Lower leg skin (tissue), 3 donors: ENCODE data around the gene HDAC5.

Experiments
- POLR2A ChIP-seq, 2 donors: fragments of 450-650 bp; IDR thresholded peaks; one replicate each; pipeline ENCODE4 v1.6.1; 2016 to 2017; ENCODE audit warnings: antibody characterized with exemption in 2 of 2, mild to moderate bottlenecking in 1 of 2, moderate library complexity in 1 of 2
- TF ChIP-seq, protein P1 (sequence below), 3 donors: fragments of 450-650 bp; IDR thresholded peaks; one replicate each; pipeline ENCODE4 v1.5.1; 2016; ENCODE audit warnings: antibody characterized with exemption in 3 of 3, mild to moderate bottlenecking in 3 of 3, moderate library complexity in 2 of 3

DNA sequence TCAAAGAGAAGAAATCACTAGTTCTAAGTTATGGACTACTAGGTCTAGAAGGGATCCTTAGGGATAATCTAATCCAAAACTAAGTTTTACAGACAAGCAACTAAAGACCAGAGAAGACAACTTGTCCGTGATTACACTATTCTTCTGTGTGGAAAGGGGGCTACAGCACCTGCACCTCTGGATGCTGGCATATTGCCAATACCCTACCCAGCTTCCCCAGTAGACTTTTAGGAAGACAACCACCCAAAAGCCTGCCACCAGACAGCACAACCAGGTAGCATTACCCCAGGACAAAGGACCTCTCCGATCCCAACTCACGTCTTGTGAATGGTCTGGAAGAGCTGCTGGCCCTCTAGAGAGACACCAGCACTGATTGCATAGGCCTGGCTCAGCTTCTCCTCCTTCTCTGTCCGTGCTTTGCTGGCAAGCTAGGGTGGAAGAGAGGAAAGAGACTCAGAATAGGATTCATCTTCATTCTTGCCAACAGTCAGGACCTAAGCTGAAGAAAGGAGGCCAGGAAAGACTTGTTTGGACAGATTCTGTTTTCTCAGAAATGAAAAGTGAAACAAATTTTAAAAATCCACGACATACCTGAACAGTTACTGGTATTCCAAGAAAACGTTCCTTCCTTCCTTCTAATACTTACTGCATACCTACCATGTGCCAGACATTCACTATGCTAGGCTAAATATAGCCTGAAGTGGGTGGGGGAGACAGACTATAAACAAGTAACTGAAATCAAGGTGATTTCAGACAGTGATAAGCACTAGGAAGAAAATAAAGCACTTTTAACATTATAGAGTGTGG is 83.4 kb downstream of the HDAC5 start:
- TF ChIP-seq, protein P1, sequence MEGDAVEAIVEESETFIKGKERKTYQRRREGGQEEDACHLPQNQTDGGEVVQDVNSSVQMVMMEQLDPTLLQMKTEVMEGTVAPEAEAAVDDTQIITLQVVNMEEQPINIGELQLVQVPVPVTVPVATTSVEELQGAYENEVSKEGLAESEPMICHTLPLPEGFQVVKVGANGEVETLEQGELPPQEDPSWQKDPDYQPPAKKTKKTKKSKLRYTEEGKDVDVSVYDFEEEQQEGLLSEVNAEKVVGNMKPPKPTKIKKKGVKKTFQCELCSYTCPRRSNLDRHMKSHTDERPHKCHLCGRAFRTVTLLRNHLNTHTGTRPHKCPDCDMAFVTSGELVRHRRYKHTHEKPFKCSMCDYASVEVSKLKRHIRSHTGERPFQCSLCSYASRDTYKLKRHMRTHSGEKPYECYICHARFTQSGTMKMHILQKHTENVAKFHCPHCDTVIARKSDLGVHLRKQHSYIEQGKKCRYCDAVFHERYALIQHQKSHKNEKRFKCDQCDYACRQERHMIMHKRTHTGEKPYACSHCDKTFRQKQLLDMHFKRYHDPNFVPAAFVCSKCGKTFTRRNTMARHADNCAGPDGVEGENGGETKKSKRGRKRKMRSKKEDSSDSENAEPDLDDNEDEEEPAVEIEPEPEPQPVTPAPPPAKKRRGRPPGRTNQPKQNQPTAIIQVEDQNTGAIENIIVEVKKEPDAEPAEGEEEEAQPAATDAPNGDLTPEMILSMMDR (IDR thresholded peaks at IDR 0.05) = no peak
- TF ChIP-seq POLR2A (IDR thresholded peaks at IDR 0.05) = no peak
